K562 (cell line): Measurements from ENCODE around the gene ARL13B. TPM values are rescaled to one million over a fixed set of nuclear protein-coding genes. Genes with fewer than 3 reads are reported as not detected.

Experiments used
- BHLHE40 ChIP-seq: IDR thresholded peaks from 2 replicates; pipeline ENCODE4 v1.6.1; 2011; ENCODE audit warnings: low read length, improper control_type of control experiment
- CEBPG ChIP-seq, 3 experiments: fragments of 200-800 bp in 1 of 3; sonication (Bioruptor generic) in 1 of 3; sonication (generic) in 1 of 3; formaldehyde crosslinking in 1 of 3; IDR thresholded peaks in 2 of 3; conservative IDR thresholded peaks in 1 of 3; 2 replicates each; pipeline versions ENCODE4 v1.6.1 to v1.8.0; 2016 to 2022; ENCODE audit warnings: missing compliant biosample characterization in 2 of 3, missing genetic modification characterization in 2 of 3, mild to moderate bottlenecking in 1 of 3, missing genetic modification reagents in 1 of 3
- CREM ChIP-seq: IDR thresholded peaks from 2 replicates; pipeline ENCODE4 v1.6.1; 2014; ENCODE audit warnings: antibody characterized with exemption, low read depth
- ESRRA ChIP-seq: fragments of 450-650 bp; IDR thresholded peaks from 2 replicates; pipeline ENCODE4 v1.6.1; 2014; ENCODE audit warnings: low read depth, mild to moderate bottlenecking, moderate library complexity, borderline replicate concordance
- FOXK1 ChIP-seq: sonication (generic); formaldehyde crosslinking; IDR thresholded peaks from 2 replicates; pipeline ENCODE4 v1.8.0; 2022; ENCODE audit warnings: missing genetic modification reagents, mild to moderate bottlenecking, borderline replicate concordance
- HES1 ChIP-seq: fragments of 450-650 bp; IDR thresholded peaks from 2 replicates; pipeline ENCODE4 v1.6.1; 2016; ENCODE audit warnings: low read depth, mild to moderate bottlenecking, moderate library complexity
- MCM7 ChIP-seq, 2 experiments: fragments of 450-650 bp; IDR thresholded peaks; 2 replicates each; pipeline ENCODE4 v1.6.1; 2016 to 2018
- MYBL2 ChIP-seq, 2 experiments: fragments of 450-650 bp in 1 of 2; sonication (generic) in 1 of 2; formaldehyde crosslinking in 1 of 2; IDR thresholded peaks; 2 replicates each; pipeline versions ENCODE4 v1.6.1 to v1.8.1; 2017 to 2022; ENCODE audit warnings: borderline replicate concordance in 1 of 2, inconsistent platforms in 1 of 2, low read depth in 1 of 2, mild to moderate bottlenecking in 1 of 2, missing genetic modification reagents in 1 of 2, moderate library complexity in 1 of 2
- NCOA6 ChIP-seq: fragments of 450-650 bp; IDR thresholded peaks from 2 replicates; pipeline ENCODE4 v1.6.1; 2017; ENCODE audit warnings: mild to moderate bottlenecking
- POLR2G ChIP-seq: fragments of 200-400 bp; formaldehyde crosslinking; IDR thresholded peaks from 2 replicates; pipeline ENCODE4 v1.6.1; 2017; ENCODE audit warnings: low read depth, mild to moderate bottlenecking, antibody characterized with exemption, low read length, moderate library complexity
- RAD51 ChIP-seq: fragments of 450-650 bp; IDR thresholded peaks from 2 replicates; pipeline ENCODE4 v1.7.1; 2016; ENCODE audit warnings: low read depth, mild to moderate bottlenecking, borderline replicate concordance
- TAF9B ChIP-seq: fragments of 450-650 bp; IDR thresholded peaks from 2 replicates; pipeline ENCODE4 v1.6.1; 2018; ENCODE audit warnings: mild to moderate bottlenecking; ENCODE audit not compliant: partially characterized antibody
- TBP ChIP-seq: optimal IDR thresholded peaks from 2 replicates; pipeline ENCODE3; 2011; ENCODE audit warnings: low read depth, low read length, improper control_type of control experiment
- TFAM ChIP-seq: fragments of 250-450 bp; sonication (Bioruptor Pico); conservative IDR thresholded peaks from 2 replicates; pipeline ENCODE4 v1.5.0; 2021; ENCODE audit warnings: mild to moderate bottlenecking, moderate library complexity
- ZNF174 ChIP-seq: fragments of 250-450 bp; sonication (Bioruptor Pico); IDR thresholded peaks from 2 replicates; pipeline ENCODE4 v1.4.0; 2020; ENCODE audit warnings: mild to moderate bottlenecking
- polyA plus RNA-seq, 8 experiments: library from polyadenylated mRNA; depleted of rRNA in 4 of 8; stranded (reverse) in 5 of 8; unstranded in 3 of 8; fragments of >200 nt; fragmentation: Nextera tagmentation in 2 of 8; fragmentation: Illumina TruSeq in 1 of 8; extraction: Ambion mirVana in 2 of 8; extraction: Trizol in 1 of 8; gene quantifications; 2 replicates each; pipeline versions ENCODE4 v1.2.1 to v1.2.3, GENCODE V29; 2011 to 2014; ENCODE audit warnings: inconsistent platforms in 1 of 8, missing spikeins in 1 of 8
- total RNA-seq, 7 experiments: library from RNA; depleted of rRNA in 6 of 7; stranded (reverse); fragments of >200 nt in 6 of 7; fragmentation: Illumina TruSeq in 2 of 7; extraction: Trizol in 2 of 7; gene quantifications; 2 replicates each; pipeline versions ENCODE4 v1.2.1 to v1.2.3, GENCODE V29; 2011 to 2021; ENCODE audit warnings: low replicate concordance in 1 of 7
- TF ChIP-seq, protein P1 (sequence below), 3 experiments: fragments of 200-800 bp in 1 of 3; fragments of 250-450 bp in 1 of 3; fragments of 450-650 bp in 1 of 3; sonication (Bioruptor Pico) in 1 of 3; sonication (Bioruptor generic) in 1 of 3; formaldehyde crosslinking in 1 of 3; IDR thresholded peaks; 2 replicates each; pipeline versions ENCODE4 v1.6.1 to v1.8.0; 2016 to 2022; ENCODE audit warnings: mild to moderate bottlenecking in 2 of 3, missing genetic modification characterization in 2 of 3, missing compliant biosample characterization in 1 of 3, moderate library complexity in 1 of 3
- TF ChIP-seq, protein P2 (sequence below): fragments of 450-650 bp; IDR thresholded peaks from 2 replicates; pipeline ENCODE4 v1.6.1; 2016; ENCODE audit warnings: antibody characterized with exemption

ARL13B gene
- total and polyA plus RNA-seq, 9 of the 15 experiments (the other 6 are each of a cell fraction or from before 2014, with no cell fraction given), result 4.1 to 16.9 (median 12.2) TPM

- no peak for TF ChIP-seq TAF9B
- no peak for TF ChIP-seq CEBPG (CRISPR knock-in tag; IDR thresholded peaks at IDR 0.05)
- TF ChIP-seq CEBPG (tag; conservative IDR thresholded peaks at IDR 0.05 in 1 of 2, IDR thresholded peaks at IDR 0.05 in 1 of 2), result no peak
- TF ChIP-seq MYBL2 (IDR thresholded peaks at IDR 0.05; ENCODE audit: low read depth), result no peak
- TF ChIP-seq MYBL2 (CRISPR knock-in tag; IDR thresholded peaks at IDR 0.05; ENCODE audit: borderline replicate concordance), result no peak
- TF ChIP-seq, protein P1, sequence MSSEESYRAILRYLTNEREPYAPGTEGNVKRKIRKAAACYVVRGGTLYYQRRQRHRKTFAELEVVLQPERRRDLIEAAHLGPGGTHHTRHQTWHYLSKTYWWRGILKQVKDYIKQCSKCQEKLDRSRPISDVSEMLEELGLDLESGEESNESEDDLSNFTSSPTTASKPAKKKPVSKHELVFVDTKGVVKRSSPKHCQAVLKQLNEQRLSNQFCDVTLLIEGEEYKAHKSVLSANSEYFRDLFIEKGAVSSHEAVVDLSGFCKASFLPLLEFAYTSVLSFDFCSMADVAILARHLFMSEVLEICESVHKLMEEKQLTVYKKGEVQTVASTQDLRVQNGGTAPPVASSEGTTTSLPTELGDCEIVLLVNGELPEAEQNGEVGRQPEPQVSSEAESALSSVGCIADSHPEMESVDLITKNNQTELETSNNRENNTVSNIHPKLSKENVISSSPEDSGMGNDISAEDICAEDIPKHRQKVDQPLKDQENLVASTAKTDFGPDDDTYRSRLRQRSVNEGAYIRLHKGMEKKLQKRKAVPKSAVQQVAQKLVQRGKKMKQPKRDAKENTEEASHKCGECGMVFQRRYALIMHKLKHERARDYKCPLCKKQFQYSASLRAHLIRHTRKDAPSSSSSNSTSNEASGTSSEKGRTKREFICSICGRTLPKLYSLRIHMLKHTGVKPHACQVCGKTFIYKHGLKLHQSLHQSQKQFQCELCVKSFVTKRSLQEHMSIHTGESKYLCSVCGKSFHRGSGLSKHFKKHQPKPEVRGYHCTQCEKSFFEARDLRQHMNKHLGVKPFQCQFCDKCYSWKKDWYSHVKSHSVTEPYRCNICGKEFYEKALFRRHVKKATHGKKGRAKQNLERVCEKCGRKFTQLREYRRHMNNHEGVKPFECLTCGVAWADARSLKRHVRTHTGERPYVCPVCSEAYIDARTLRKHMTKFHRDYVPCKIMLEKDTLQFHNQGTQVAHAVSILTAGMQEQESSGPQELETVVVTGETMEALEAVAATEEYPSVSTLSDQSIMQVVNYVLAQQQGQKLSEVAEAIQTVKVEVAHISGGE (CRISPR knock-in tag; IDR thresholded peaks at IDR 0.05), result peak in 1 of 3 experiments; percentile 70; a peak in 2 of 6 replicates
- peak; percentile 64 for TF ChIP-seq CREM
- no peak for TF ChIP-seq HES1
- TF ChIP-seq, protein P2, sequence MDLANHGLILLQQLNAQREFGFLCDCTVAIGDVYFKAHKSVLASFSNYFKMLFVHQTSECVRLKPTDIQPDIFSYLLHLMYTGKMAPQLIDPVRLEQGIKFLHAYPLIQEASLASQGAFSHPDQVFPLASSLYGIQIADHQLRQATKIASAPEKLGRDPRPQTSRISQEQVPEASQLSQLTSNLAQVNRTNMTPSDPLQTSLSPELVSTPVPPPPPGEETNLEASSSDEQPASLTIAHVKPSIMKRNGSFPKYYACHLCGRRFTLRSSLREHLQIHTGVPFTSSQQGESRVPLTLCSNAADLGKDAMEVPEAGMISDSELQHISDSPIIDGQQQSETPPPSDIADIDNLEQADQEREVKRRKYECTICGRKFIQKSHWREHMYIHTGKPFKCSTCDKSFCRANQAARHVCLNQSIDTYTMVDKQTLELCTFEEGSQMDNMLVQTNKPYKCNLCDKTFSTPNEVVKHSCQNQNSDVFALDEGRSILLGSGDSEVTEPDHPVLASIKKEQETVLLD, result no peak
- peak; percentile 39; the same call in 1 of the 2 replicates for TF ChIP-seq ESRRA
- TF ChIP-seq FOXK1 (CRISPR knock-in tag), result no peak
- peak; percentile 76 for TF ChIP-seq TBP
- no peak for TF ChIP-seq NCOA6
- no peak for TF ChIP-seq ZNF174 (CRISPR knock-in tag)
- TF ChIP-seq TFAM (CRISPR knock-in tag), result no peak
- TF ChIP-seq MCM7 (IDR thresholded peaks at IDR 0.05), result no peak
- no peak; the same call in 1 of the 2 replicates for TF ChIP-seq BHLHE40
- peak; percentile 98 for TF ChIP-seq POLR2G
- no peak for TF ChIP-seq RAD51
These were observed 6.5 kb upstream of the ARL13B start, which contains the start of gene PROS1 (continued) for GRCh38 chr3:93973131-93974126.
